Liver (tissue), 9 donors: Measurements from ENCODE around the gene STAT5B. TPM values are rescaled to one million over a fixed set of nuclear protein-coding genes. Genes with fewer than 3 reads are reported as not detected.
"Not testable (repeated sequence)": the region's sequence is repeated elsewhere in the genome, so short reads cannot be mapped to it uniquely, and the experiment has no call there.

Experiments
- DNase-seq: peaks from one replicate; pipeline ENCODE4 v3.0.0-alpha.2; 2017; ENCODE audit warnings: low spot score
- H3K27ac ChIP-seq, 2 donors: one replicate each; pipeline ENCODE4 v1.7.0; 2013; ENCODE audit warnings: inconsistent platforms in 2 of 2, low read length in 2 of 2, control low read depth in 1 of 2, low read depth in 1 of 2, mild to moderate bottlenecking in 1 of 2
- H3K27me3 ChIP-seq, 4 donors: one replicate each; pipeline versions ENCODE4 v1.6.1 to v1.7.0; 2013; ENCODE audit warnings: low read length in 3 of 4, inconsistent platforms in 1 of 4, mild to moderate bottlenecking in 1 of 4, moderate library complexity in 1 of 4; ENCODE audit not compliant: control insufficient read depth in 4 of 4, insufficient read depth in 4 of 4
- H3K36me3 ChIP-seq, 4 donors: one replicate each; pipeline versions ENCODE4 v1.6.1 to v1.7.0; 2013; ENCODE audit warnings: low read length in 3 of 4, mild to moderate bottlenecking in 3 of 4, low read depth in 1 of 4, moderate library complexity in 1 of 4; ENCODE audit not compliant: control insufficient read depth in 4 of 4, insufficient read depth in 3 of 4
- H3K4me1 ChIP-seq, 4 donors: one replicate each; pipeline versions ENCODE4 v1.6.1 to v1.7.0; 2013; ENCODE audit warnings: low read length in 3 of 4, mild to moderate bottlenecking in 3 of 4, moderate library complexity in 1 of 4; ENCODE audit not compliant: control insufficient read depth in 4 of 4, insufficient read depth in 4 of 4
- H3K4me3 ChIP-seq, 3 donors: one replicate each; pipeline versions ENCODE4 v1.6.1 to v1.7.0; 2013; ENCODE audit warnings: low read length in 3 of 3, control low read depth in 1 of 3, low read depth in 1 of 3, mild to moderate bottlenecking in 1 of 3
- H3K9ac ChIP-seq, 2 donors: one replicate each; pipeline ENCODE4 v1.7.0; 2013; ENCODE audit warnings: low read length in 2 of 2, mild to moderate bottlenecking in 2 of 2, moderate library complexity in 2 of 2, control low read depth in 1 of 2, low read depth in 1 of 2
- H3K9me3 ChIP-seq, 4 donors: one replicate each; pipeline versions ENCODE4 v1.6.1 to v1.7.0; 2013; ENCODE audit warnings: low read length in 3 of 4; ENCODE audit not compliant: control insufficient read depth in 4 of 4
- ATF3 ChIP-seq: IDR thresholded peaks from 2 replicates; pipeline ENCODE4 v1.6.1; 2016; ENCODE audit warnings: antibody characterized with exemption
- CTCF ChIP-seq: fragments of 150-350 bp; IDR thresholded peaks from 2 replicates; pipeline ENCODE4 v1.5.1; 2017; ENCODE audit warnings: improper control_type of control experiment, low read depth, low read length; ENCODE audit not compliant: missing input control
- EGR1 ChIP-seq, 2 donors: IDR thresholded peaks; 2 replicates each; pipeline ENCODE4 v1.6.1; 2016 to 2018; ENCODE audit warnings: antibody characterized with exemption in 2 of 2, low read depth in 2 of 2
- FOXA1 ChIP-seq: IDR thresholded peaks from 2 replicates; pipeline ENCODE4 v1.6.1; 2016; ENCODE audit warnings: antibody characterized with exemption
- FOXA2 ChIP-seq: IDR thresholded peaks from 2 replicates; pipeline ENCODE4 v1.6.1; 2016; ENCODE audit warnings: antibody characterized with exemption
- GABPA ChIP-seq, 2 donors: IDR thresholded peaks in 1 of 2; conservative IDR thresholded peaks in 1 of 2; 2 replicates each; pipeline ENCODE4 v1.6.1; 2016; ENCODE audit warnings: antibody characterized with exemption in 2 of 2, mild to moderate bottlenecking in 1 of 2, moderate library complexity in 1 of 2
- HNF4A ChIP-seq, 2 donors: conservative IDR thresholded peaks; 2 replicates each; pipeline ENCODE4 v1.6.1; 2016; ENCODE audit warnings: antibody characterized with exemption in 2 of 2, mild to moderate bottlenecking in 2 of 2
- HNF4G ChIP-seq: IDR thresholded peaks from 2 replicates; pipeline ENCODE4 v1.6.1; 2016; ENCODE audit warnings: antibody characterized with exemption
- JUND ChIP-seq, 2 donors: IDR thresholded peaks; 2 replicates each; pipeline ENCODE4 v1.6.1; 2016; ENCODE audit warnings: antibody characterized with exemption in 2 of 2
- MAX ChIP-seq: IDR thresholded peaks from 2 replicates; pipeline ENCODE4 v1.6.1; 2016; ENCODE audit warnings: antibody characterized with exemption
- NR2F2 ChIP-seq: IDR thresholded peaks from 2 replicates; pipeline ENCODE4 v1.6.1; 2016; ENCODE audit warnings: antibody characterized with exemption
- RAD21 ChIP-seq, 2 donors: IDR thresholded peaks; 2 replicates each; pipeline ENCODE4 v1.6.1; 2016; ENCODE audit warnings: antibody characterized with exemption in 2 of 2, mild to moderate bottlenecking in 2 of 2
- REST ChIP-seq: IDR thresholded peaks from 2 replicates; pipeline ENCODE4 v1.6.1; 2016; ENCODE audit warnings: antibody characterized with exemption, mild to moderate bottlenecking
- RXRA ChIP-seq, 2 donors: IDR thresholded peaks; 2 replicates each; pipeline ENCODE4 v1.6.1; 2017 to 2018; ENCODE audit warnings: antibody characterized with exemption in 2 of 2, mild to moderate bottlenecking in 1 of 2
- SP1 ChIP-seq: IDR thresholded peaks from 2 replicates; pipeline ENCODE4 v1.6.1; 2018; ENCODE audit warnings: antibody characterized with exemption, mild to moderate bottlenecking
- TAF1 ChIP-seq: conservative IDR thresholded peaks from 2 replicates; pipeline ENCODE4 v1.6.1; 2016; ENCODE audit warnings: antibody characterized with exemption, mild to moderate bottlenecking
- YY1 ChIP-seq: IDR thresholded peaks from 2 replicates; pipeline ENCODE4 v1.6.1; 2016; ENCODE audit warnings: antibody characterized with exemption, mild to moderate bottlenecking
- ZBTB33 ChIP-seq: IDR thresholded peaks from 2 replicates; pipeline ENCODE4 v1.6.1; 2016; ENCODE audit warnings: antibody characterized with exemption
- WGBS: extraction: QIAGEN DNeasy Blood & Tissue Kit; methylation state at CpG from one replicate; pipeline ENCODE4 v1.1.7; 2013; 5-methylcytosine and 5-hydroxymethylcytosine counted together
- polyA plus RNA-seq, 2 donors: library from polyadenylated mRNA; stranded (reverse) in 1 of 2; unstranded in 1 of 2; fragments of 200-250 nt in 1 of 2; fragments of >200 nt in 1 of 2; fragmentation: Nextera tagmentation in 1 of 2; extraction: Ambion mirVana in 1 of 2; gene quantifications; one replicate each; pipeline versions ENCODE4 v1.2.1 to v1.2.3, GENCODE V29; 2013 to 2015
- total RNA-seq, 2 donors: library from RNA; depleted of rRNA; stranded (reverse); fragments of >200 nt; gene quantifications; one replicate each; pipeline ENCODE4 v1.2.3, GENCODE V29; 2014
- donor health status: healthy.
- donor health status: healthy.
- donor health status: healthy.
- donor health status: healthy.
- donor health status: healthy.

Gene STAT5B
- total and polyA plus RNA-seq, 4 donors, result 6.7 to 33.9 (median 21.6) TPM

- H3K4me3 ChIP-seq, H3K27me3 ChIP-seq, H3K9me3 ChIP-seq, H3K4me1 ChIP-seq, H3K9ac ChIP-seq, DNase-seq, H3K27ac ChIP-seq: not testable (repeated sequence)
- 95% methylated on average over 10 of the region's 10 CpGs for WGBS
- H3K36me3 ChIP-seq, result peaks cover 0 to 40% (median 6%) of the 10 kb centered on the region in 4 donors
These were observed 23.2 kb upstream of the STAT5B start for GRCh38 chr17:42299361-42299760.

- not testable (repeated sequence) for H3K27me3 ChIP-seq, DNase-seq, H3K9me3 ChIP-seq, H3K4me3 ChIP-seq, H3K9ac ChIP-seq, H3K27ac ChIP-seq, H3K4me1 ChIP-seq
- peaks cover 0 to 35% (median 6%) of the 10 kb centered on the region in 4 donors for H3K36me3 ChIP-seq
- 96% methylated on average over 10 of the region's 10 CpGs for WGBS
These were observed 21.6 kb upstream of the STAT5B start for GRCh38 chr17:42297775-42298174.

- WGBS, result 94% methylated on average over 3 of the region's 3 CpGs
- no peaks in the 10 kb centered on the region for H3K27me3 ChIP-seq
- DNase-seq, result no peak
- H3K4me1 ChIP-seq, result peaks cover 0 to 3% (median 0%) of the 10 kb centered on the region in 4 donors
- H3K9me3 ChIP-seq, result no peaks in the 10 kb centered on the region
- H3K9ac ChIP-seq, result no peak overlapping the region
- no peak overlapping the region for H3K27ac ChIP-seq
- H3K4me3 ChIP-seq, result no peak overlapping the region
- TF ChIP-seq EGR1 (IDR thresholded peaks at IDR 0.05; ENCODE audit: low read depth in 2 of 2) (no peak), FOXA1 (no peak), REST (no peak), RXRA (IDR thresholded peaks at IDR 0.05) (no peak), ATF3 (no peak), RAD21 (IDR thresholded peaks at IDR 0.05) (no peak), ZBTB33 (no peak), FOXA2 (no peak), CTCF (no peak), JUND (IDR thresholded peaks at IDR 0.05) (no peak), HNF4A (conservative IDR thresholded peaks at IDR 0.05) (no peak), NR2F2 (no peak), GABPA (IDR thresholded peaks at IDR 0.05 in 1 of 2, conservative IDR thresholded peaks at IDR 0.05 in 1 of 2) (no peak), YY1 (no peak), TAF1 (no peak), SP1 (no peak), HNF4G (no peak), MAX (no peak)
- peaks cover 0 to 24% (median 7%) of the 10 kb centered on the region in 4 donors for H3K36me3 ChIP-seq
These were observed 19.8 kb upstream of the STAT5B start for GRCh38 chr17:42296012-42296411.
